ENCODE measurements around the gene FAM81A. TPM values are rescaled to one million over a fixed set of nuclear protein-coding genes. Genes with fewer than 3 reads are reported as not detected.
"Not testable (repeated sequence)": the region's sequence is repeated elsewhere in the genome, so short reads cannot be mapped to it uniquely, and the experiment has no call there.

Gene FAM81A
- total RNA-seq, 6 experiments from 2014 or later, result 0.18 TPM; not detected in 5

DNA sequence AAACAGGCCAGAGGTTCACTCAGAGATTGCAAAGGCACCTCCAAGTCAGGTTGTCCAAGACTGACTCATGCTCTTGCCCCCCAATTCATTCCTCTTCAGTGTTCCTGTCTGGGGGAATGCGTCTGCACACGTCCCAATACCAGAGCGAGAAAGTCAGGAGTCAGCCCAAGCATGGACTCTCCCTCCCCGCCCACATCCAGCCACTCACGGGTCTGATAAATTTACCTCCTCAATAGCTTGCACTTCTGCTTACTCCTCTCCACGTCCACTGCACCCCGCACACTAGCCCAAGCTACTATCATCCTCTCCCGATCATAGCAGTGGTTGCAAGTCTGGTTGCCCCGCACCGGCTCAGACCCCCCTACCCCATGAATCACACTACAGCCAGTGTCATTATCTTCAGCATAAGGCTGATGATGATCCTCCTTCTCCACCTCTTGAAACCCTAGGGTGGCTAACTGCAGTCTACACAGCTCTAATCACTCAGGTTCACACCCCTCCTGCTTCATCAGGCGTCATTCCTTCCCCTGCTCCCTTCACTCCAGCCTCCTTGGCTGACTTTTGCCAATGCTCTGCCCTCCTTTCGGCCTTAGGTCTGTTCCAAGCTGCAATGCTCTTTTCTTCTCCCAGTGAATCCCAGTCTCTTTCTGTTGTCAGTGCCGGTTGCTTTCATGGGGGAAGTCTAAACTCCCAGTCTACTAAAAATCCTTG is 37.7 kb upstream of the FAM81A start:
- TF ChIP-seq POLR2A (IDR thresholded peaks at IDR 0.05), result no peak
- no peak for TF ChIP-seq CTCF (IDR thresholded peaks at IDR 0.05)

DNA sequence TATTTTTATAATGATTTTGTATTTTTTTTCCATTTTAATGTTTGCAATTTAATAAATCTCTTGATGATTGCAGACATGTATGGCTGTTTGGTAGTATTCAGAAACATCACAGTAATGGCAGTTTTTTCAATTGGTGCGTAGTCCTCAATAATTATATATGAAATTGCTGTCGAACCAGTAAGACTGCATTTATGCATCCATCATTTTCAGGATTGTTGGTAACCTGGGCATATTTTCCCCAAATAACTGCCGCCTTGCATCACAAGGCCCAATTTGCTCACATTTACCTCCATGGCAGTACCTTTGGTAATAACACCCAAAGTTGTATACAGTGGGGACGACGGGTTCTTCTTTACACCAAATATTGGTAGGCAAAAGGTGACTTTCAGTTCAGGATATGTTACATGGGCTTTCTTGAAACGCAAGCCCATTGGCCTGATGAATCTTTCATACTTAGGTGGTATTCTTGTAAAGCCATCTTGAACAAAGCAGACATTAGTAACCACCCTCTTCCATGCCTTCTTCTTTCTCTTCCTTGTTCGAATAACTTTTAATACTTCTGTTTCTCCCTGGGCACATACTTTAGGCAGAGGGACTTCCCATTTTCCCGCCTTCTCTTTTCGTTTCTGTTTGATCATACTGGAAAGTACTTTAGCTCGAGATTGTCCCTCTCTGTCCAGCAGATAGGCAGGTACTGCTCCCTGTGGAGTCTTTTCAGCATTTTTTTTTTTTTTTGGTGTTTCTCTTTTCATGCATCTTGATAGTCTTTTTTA is 36.7 kb upstream of the FAM81A start:
- DNase-seq; H3K36me3 ChIP-seq; H3K27ac ChIP-seq; H3K4me1 ChIP-seq; intact Hi-C loops (cut with DNase I); H3K27me3 ChIP-seq; H3K4me3 ChIP-seq; H3K9me3 ChIP-seq: not testable (repeated sequence)
- 70% methylated on average over 10 of the region's 10 CpGs for WGBS (ENCODE audit: insufficient coverage, low coverage, low lambda C conversion rate, missing lambda C conversion rate)
- ATAC-seq, result peak in 1 of 4 donors; percentile 33

More for the DNA sequence above, 37.7 kb upstream of the FAM81A start:
- ATAC-seq, result no peak
- no peaks in the 10 kb centered on the region for H3K9me3 ChIP-seq
- 89% methylated on average over 10 of the region's 13 CpGs for WGBS (ENCODE audit: insufficient coverage, low coverage, low lambda C conversion rate, missing lambda C conversion rate)
- H3K27me3 ChIP-seq, result no peaks in the 10 kb centered on the region
- no peak for DNase-seq
- no peak overlapping the region for H3K4me3 ChIP-seq
- intact Hi-C loops (cut with DNase I), result no loop called here
- no peak overlapping the region for H3K27ac ChIP-seq
- H3K36me3 ChIP-seq, result no peaks in the 10 kb centered on the region
- H3K4me1 ChIP-seq, result peaks cover 0 to 9% (median 0%) of the 10 kb centered on the region in 4 donors

DNA sequence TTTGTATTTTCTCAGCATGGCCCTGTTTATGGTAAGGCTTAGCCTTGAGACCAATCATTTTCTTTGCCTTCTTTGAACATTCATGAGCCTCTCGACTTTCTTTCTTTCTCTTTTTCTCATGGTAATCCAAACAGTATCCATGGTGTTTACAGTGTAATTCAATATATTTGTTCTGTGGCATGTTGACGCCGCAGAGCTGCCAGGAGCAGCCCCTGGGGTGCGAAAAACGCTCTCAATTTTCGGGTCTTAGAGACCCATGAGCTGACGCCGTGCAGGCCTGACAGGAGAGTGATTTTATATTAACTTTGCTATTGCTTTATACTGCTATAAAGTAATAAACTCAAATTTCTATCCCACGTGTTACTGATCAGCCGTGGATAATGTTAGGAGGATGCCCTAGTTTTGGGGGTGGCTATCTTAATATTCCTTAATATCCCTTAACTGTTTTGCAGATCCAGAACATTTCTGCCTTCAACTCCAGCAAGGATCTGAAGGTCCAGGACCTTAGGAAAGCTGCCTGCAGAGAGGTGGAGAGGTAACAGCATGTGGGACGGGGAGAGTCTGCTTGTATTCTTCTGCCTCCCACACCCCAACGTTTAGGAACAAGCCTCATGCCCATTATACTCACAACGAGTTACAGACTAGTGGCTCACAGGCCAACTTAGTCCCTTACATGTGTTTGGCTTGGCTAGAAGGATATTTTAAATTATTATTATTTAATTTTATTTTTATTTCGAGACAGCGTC is 36.0 kb upstream of the FAM81A start:
- Histone ChIP-seq H3K9me3 (no peaks in the 10 kb centered on the region), H3K4me3 (no peak overlapping the region), H3K27ac (no peak overlapping the region), H3K27me3 (no peaks in the 10 kb centered on the region), H3K4me1 (peaks cover 0 to 9% (median 0%) of the 10 kb centered on the region in 4 donors), H3K36me3 (no peaks in the 10 kb centered on the region)
- 54% methylated on average over 15 of the region's 15 CpGs for WGBS (ENCODE audit: insufficient coverage, low coverage, low lambda C conversion rate, missing lambda C conversion rate)
- intact Hi-C loops (cut with DNase I), result no loop called here
- ATAC-seq (peak in 2 of 4 donors; percentile 23 to 36), DNase-seq (no peak)
- TF ChIP-seq POLR2A (IDR thresholded peaks at IDR 0.05) (no peak), CTCF (IDR thresholded peaks at IDR 0.05) (no peak)

DNA sequence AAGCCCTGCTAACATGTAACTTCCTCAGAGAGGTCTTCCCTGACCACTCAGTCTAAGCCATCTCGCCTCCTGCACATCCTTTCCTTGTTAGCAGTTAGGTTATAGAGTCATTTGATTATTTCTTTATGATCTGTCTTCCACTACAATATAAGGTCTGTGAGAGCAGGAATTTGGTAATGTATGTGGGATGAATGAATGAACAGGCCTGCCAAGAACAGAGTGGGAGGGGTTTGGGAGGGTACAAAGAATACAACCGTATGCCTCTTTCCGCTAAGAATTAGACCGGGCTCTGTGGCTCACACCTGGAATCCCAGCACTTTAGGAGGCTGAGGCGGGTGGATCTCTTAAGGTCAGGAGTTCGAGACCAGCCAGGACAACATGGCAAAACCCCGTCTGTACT is 32.9 kb upstream of the FAM81A start:
- Histone ChIP-seq H3K9me3 (no peaks in the 10 kb centered on the region), H3K4me1 (peaks cover 0 to 10% (median 0%) of the 10 kb centered on the region in 4 donors), H3K27me3 (no peaks in the 10 kb centered on the region), H3K36me3 (no peaks in the 10 kb centered on the region), H3K4me3 (no peak overlapping the region), H3K27ac (no peak overlapping the region)
- WGBS (ENCODE audit: insufficient coverage, low coverage, low lambda C conversion rate, missing lambda C conversion rate), result 80% methylated on average over 7 of the region's 7 CpGs
- no peak for TF ChIP-seq CTCF (IDR thresholded peaks at IDR 0.05)
- no peak for TF ChIP-seq POLR2A (IDR thresholded peaks at IDR 0.05)
- DNase-seq (no peak), ATAC-seq (no peak)
- intact Hi-C loops (cut with DNase I), result no loop called here
